OCI-LY7 (cell line): ENCODE measurements around the gene OPRM1. TPM values are rescaled to one million over a fixed set of nuclear protein-coding genes. Genes with fewer than 3 reads are reported as not detected.

Experiments used
- BruUV-seq: library from RNA; stranded (reverse); fragments of 400-500 nt; replicated peaks from 2 replicates; lab custom pipeline; 2021; lab: Mats Ljungman, UMichigan
- CTCF ChIA-PET: fragments of 300-600 bp; sonication (Branson Sonifier 250); formaldehyde crosslinking; loops from one replicate; lab custom pipeline; 2022; ENCODE audit warnings: antibody characterized with exemption; ENCODE audit not compliant: unreplicated experiment; lab: Charles Lee
- POLR2A ChIA-PET: fragments of 300-600 bp; sonication (Branson Sonifier 250); formaldehyde crosslinking; loops from one replicate; lab custom pipeline; 2022; ENCODE audit warnings: antibody characterized with exemption; lab: Charles Lee
- DNase-seq: peaks from one replicate; pipeline ENCODE4 v3.0.0-alpha.2; 2015; ENCODE audit warnings: low spot score
- H2AFZ ChIP-seq: fragments of 200-600 bp; sonication (generic), shearing (Covaris generic); 2 replicates; pipeline ENCODE4 v1.6.1; 2014; ENCODE audit warnings: mild to moderate bottlenecking, antibody characterized with exemption, low read length, moderate library complexity
- H3K27ac ChIP-seq: fragments of 200-600 bp; sonication (generic); 2 replicates; pipeline ENCODE4 v1.5.1; 2014; ENCODE audit warnings: mixed run types, low read depth, mild to moderate bottlenecking, moderate library complexity, low read length, inconsistent platforms; ENCODE audit not compliant: poor library complexity, severe bottlenecking
- H3K36me3 ChIP-seq: fragments of 200-600 bp; sonication (generic); 2 replicates; pipeline ENCODE4 v1.6.1; 2014; ENCODE audit warnings: mild to moderate bottlenecking, antibody characterized with exemption, low read length, moderate library complexity, mixed read lengths; ENCODE audit not compliant: insufficient read depth
- H3K4me1 ChIP-seq: fragments of 200-600 bp; sonication (generic); 2 replicates; pipeline ENCODE4 v1.5.1; 2014; ENCODE audit warnings: mild to moderate bottlenecking, low read length; ENCODE audit not compliant: insufficient read depth, poor library complexity, severe bottlenecking
- H3K4me2 ChIP-seq: fragments of 200-600 bp; sonication (generic); 2 replicates; pipeline ENCODE4 v1.6.1; 2014; ENCODE audit warnings: mild to moderate bottlenecking, low read length
- H3K4me3 ChIP-seq: fragments of 200-600 bp; sonication (generic); 2 replicates; pipeline ENCODE4 v1.5.1; 2014; ENCODE audit warnings: mild to moderate bottlenecking, low read depth, low read length; ENCODE audit not compliant: poor library complexity, severe bottlenecking
- H3K79me2 ChIP-seq: fragments of 200-600 bp; sonication (generic); 2 replicates; pipeline ENCODE4 v1.6.1; 2016; ENCODE audit warnings: low read depth, mild to moderate bottlenecking, low read length, moderate library complexity, mixed read lengths; ENCODE audit not compliant: insufficient read depth
- H3K9me2 ChIP-seq: fragments of 200-600 bp; sonication (generic); 2 replicates; pipeline ENCODE4 v1.6.1; 2016; ENCODE audit warnings: mild to moderate bottlenecking, low read length, mixed read lengths; ENCODE audit not compliant: insufficient read depth
- H3K9me3 ChIP-seq: fragments of 200-600 bp; sonication (generic); 2 replicates; pipeline ENCODE4 v1.6.1; 2014; ENCODE audit warnings: mild to moderate bottlenecking, mixed run types, low read length, mixed read lengths
- H4K20me1 ChIP-seq: fragments of 200-600 bp; sonication (generic); 2 replicates; pipeline ENCODE4 v1.6.1; 2014; ENCODE audit warnings: mild to moderate bottlenecking, antibody characterized with exemption, low read length, moderate library complexity, mixed read lengths; ENCODE audit not compliant: insufficient read depth
- CTCF ChIP-seq: fragments of 200-600 bp; sonication (generic); conservative IDR thresholded peaks from 2 replicates; pipeline ENCODE4 v1.5.1; 2014; ENCODE audit warnings: mild to moderate bottlenecking, antibody characterized with exemption, low read length, moderate library complexity, mixed read lengths
- EZH2phosphoT487 ChIP-seq: fragments of 200-600 bp; sonication (generic); IDR thresholded peaks from 2 replicates; pipeline ENCODE4 v1.6.1; 2018; ENCODE audit warnings: low read depth, borderline replicate concordance, mild to moderate bottlenecking, mixed run types, antibody characterized with exemption, low read length, moderate library complexity, mixed read lengths
- intact Hi-C: fragments of 100-400 bp; cut with micrococcal nuclease; formaldehyde crosslinking; loops from one replicate; pipeline ENCODE4 v1.10.0; 2022; ENCODE audit not compliant: unreplicated experiment
- total RNA-seq, 2 experiments: library from RNA; depleted of rRNA in 1 of 2; stranded (reverse); fragments of >200 nt in 1 of 2; shearing (Covaris generic) in 1 of 2; gene quantifications; 2 replicates each; pipeline ENCODE4 v1.2.3, GENCODE V29; 2014 to 2022

OPRM1 gene
- total RNA-seq, 2 experiments from 2014 or later = not detected

DNA sequence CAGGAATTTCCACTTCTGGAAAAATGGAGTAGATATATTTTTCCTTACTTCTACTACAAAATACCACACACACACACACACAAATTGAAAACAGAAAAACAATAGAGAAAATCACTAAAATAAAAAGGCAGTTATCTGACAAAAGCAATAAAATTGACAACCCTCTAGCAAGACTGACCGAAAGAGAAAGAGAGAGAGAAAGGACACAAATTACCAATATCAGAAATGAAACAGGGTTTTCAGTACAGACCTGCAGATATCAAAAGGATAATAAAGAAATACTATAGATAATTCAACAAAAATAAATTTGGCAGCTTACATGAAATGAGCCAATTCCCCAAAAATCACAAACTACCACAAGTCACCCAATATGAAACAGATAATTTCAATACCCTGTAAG, 104.7 kb downstream of the OPRM1 start:
- no peaks in the 10 kb centered on the region for H4K20me1 ChIP-seq
- H3K9me3 ChIP-seq = no peaks in the 10 kb centered on the region
- no peaks in the 10 kb centered on the region for H3K9me2 ChIP-seq
- no peaks in the 10 kb centered on the region for H3K36me3 ChIP-seq
- POLR2A ChIA-PET = interaction anchor here (1.3 kb wide), 1 partner anchor 9 kb away, joined by 3 read pairs; no protein-coding TSS in a partner anchor
- no peak overlapping the region for H3K4me2 ChIP-seq
- intact Hi-C loops = no loop called here
- no peak for DNase-seq
- H3K27ac ChIP-seq = no peak overlapping the region
- no TSS peak for BruUV-seq
- CTCF ChIA-PET = no interaction called here
- no peaks in the 10 kb centered on the region for H3K79me2 ChIP-seq
- no peak overlapping the region for H3K4me3 ChIP-seq
- H2AFZ ChIP-seq = no peak overlapping the region
- H3K4me1 ChIP-seq = no peaks in the 10 kb centered on the region
- no peak for TF ChIP-seq EZH2phosphoT487
- TF ChIP-seq CTCF = no peak

DNA sequence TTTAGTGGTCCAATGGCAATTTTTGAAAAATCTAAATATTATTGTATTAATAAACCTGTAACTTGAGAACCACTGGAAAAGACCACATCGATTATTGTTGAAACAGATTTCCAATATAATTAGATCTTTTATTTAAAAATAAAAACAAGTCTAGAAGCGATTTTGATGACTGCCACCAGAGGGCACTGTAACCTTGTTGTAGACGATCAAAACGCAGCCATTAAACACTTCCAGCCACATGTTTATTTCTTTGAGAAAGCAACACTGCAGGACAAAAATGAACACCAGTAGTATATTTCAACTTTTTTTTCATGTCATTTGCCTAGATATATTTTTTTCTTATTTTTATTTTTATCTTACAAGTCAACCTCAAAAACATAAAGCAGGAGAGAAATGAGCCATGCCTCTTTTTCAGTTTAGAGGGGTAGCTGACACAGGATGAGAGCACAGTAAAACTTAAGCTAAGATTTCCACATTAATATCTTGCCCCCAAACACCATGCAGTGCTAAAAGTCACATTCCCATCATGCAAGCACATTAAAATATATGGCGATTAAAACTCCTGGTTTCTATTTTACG, 115.4 kb downstream of the OPRM1 start:
- no peak overlapping the region for H3K4me3 ChIP-seq
- no peak for TF ChIP-seq EZH2phosphoT487
- peak; percentile 96 for TF ChIP-seq CTCF
- ChIA-PET CTCF (no interaction called here), POLR2A (no interaction called here)
- H4K20me1 ChIP-seq = no peaks in the 10 kb centered on the region
- H3K79me2 ChIP-seq = no peaks in the 10 kb centered on the region
- H3K9me2 ChIP-seq = no peaks in the 10 kb centered on the region
- H2AFZ ChIP-seq = no peak overlapping the region
- BruUV-seq = no TSS peak
- intact Hi-C loops = loop anchor here (1.0 to 10.0 kb wide), 4 partner anchors 123 to 520 kb away; no protein-coding TSS in a partner anchor
- no peaks in the 10 kb centered on the region for H3K4me1 ChIP-seq
- H3K27ac ChIP-seq = no peak overlapping the region
- H3K4me2 ChIP-seq = no peak overlapping the region
- no peaks in the 10 kb centered on the region for H3K36me3 ChIP-seq
- peak; percentile 66 for DNase-seq
- no peaks in the 10 kb centered on the region for H3K9me3 ChIP-seq

DNA sequence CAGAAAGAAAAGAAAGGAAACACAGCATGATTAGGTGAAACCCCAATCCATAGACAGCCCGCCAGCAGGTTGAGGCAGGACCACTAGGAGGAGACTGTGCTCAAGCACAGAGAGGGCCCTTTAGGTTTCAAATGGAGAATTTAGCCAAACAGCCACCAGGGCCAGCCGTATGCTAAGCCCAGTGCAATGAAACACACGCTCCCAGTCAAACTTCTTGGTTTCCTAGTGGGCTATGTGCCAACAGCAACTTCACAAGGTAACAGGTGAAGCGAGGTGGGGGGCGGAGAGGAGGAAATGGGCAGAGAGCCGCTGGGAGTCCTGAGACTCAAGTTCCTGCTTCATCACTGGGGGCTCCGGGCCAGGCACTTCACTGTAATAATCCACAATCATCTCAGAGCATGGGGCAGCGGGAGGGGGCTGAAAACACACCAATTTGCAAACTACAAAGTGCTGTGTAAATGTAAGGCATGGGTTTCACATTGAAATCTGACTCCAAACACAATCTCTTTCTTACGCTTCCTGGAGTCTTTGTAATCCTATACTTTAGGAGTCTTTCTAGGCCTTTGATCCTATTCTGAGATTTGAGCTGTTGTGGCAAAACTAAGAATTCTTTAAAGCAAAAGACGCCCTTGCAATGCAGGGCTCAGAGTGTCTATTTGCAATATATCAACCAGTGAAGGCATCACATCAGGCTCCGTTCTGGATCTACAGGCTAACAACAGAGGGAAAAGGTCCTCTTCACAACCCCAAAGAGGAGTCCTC, 117.3 kb downstream of the OPRM1 start:
- TF ChIP-seq EZH2phosphoT487 (no peak), CTCF (peak; percentile 72)
- Histone ChIP-seq H3K79me2 (no peaks in the 10 kb centered on the region), H3K4me3 (no peak overlapping the region), H3K36me3 (no peaks in the 10 kb centered on the region), H3K4me2 (no peak overlapping the region), H3K9me2 (no peaks in the 10 kb centered on the region), H4K20me1 (no peaks in the 10 kb centered on the region), H2AFZ (peak overlapping the region; percentile 58; the same call in 1 of the 2 replicates), H3K27ac (no peak overlapping the region), H3K9me3 (no peaks in the 10 kb centered on the region), H3K4me1 (no peaks in the 10 kb centered on the region)
- POLR2A ChIA-PET = no interaction called here
- no TSS peak for BruUV-seq
- intact Hi-C loops = loop anchor here (10.0 kb wide), 3 partner anchors 218 to 518 kb away; no protein-coding TSS in a partner anchor
- peak; percentile 28 for DNase-seq
- CTCF ChIA-PET = no interaction called here
